SK-N-SH (cell line): Measurements from ENCODE around the gene NECTIN1. TPM values are rescaled to one million over a fixed set of nuclear protein-coding genes. Genes with fewer than 3 reads are reported as not detected.

ENCODE experiments used
- CTCF ChIA-PET: fragments of 300-600, 350-600 bp; formaldehyde crosslinking; extraction: SDS; loops from one replicate; lab custom pipeline; 2021; lab: Yijun Ruan, JAX
- POLR2A ChIA-PET: fragments of 350-600 bp; sonication (Branson Sonifier 250); formaldehyde crosslinking; extraction: SDS; loops from one replicate; lab custom pipeline; 2020; ENCODE audit warnings: antibody characterized with exemption, inconsistent platforms; lab: Yijun Ruan, JAX
- DNase-seq: peaks from one replicate; pipeline ENCODE4 v3.0.0; 2012
- H2AFZ ChIP-seq: fragments of 200-600 bp; sonication (generic); 2 replicates; pipeline ENCODE4 v1.8.1; 2016; ENCODE audit warnings: antibody characterized with exemption, mild to moderate bottlenecking, low read depth
- H3F3A ChIP-seq: fragments of 200-600 bp; sonication (generic); replicated peaks from 2 replicates; pipeline ENCODE3; 2016; ENCODE audit warnings: antibody characterized with exemption, mild to moderate bottlenecking; ENCODE audit not compliant: insufficient read depth
- H3K27ac ChIP-seq, 2 experiments: fragments of 200-500 bp in 1 of 2; fragments of 200-600 bp in 1 of 2; sonication (Bioruptor generic) in 1 of 2; sonication (generic), shearing (Covaris generic) in 1 of 2; 2 replicates each; pipeline versions ENCODE4 v1.5.1 to v1.6.1; 2014 to 2016; ENCODE audit warnings: low read depth in 2 of 2, inconsistent platforms in 1 of 2, low read length in 1 of 2, mild to moderate bottlenecking in 1 of 2, mixed read lengths in 1 of 2
- H3K27me3 ChIP-seq: fragments of 200-600 bp; sonication (generic), shearing (Covaris generic); 2 replicates; pipeline ENCODE4 v1.6.1; 2016; ENCODE audit warnings: mixed run types; ENCODE audit not compliant: insufficient read depth
- H3K36me3 ChIP-seq, 2 experiments: fragments of 200-500 bp in 1 of 2; fragments of 200-600 bp in 1 of 2; sonication (Bioruptor generic) in 1 of 2; sonication (generic) in 1 of 2; replicated peaks in 1 of 2; 2 replicates each; pipeline versions ENCODE3 to v1.5.1; 2014 to 2016; ENCODE audit warnings: low read length in 1 of 2, mild to moderate bottlenecking in 1 of 2; ENCODE audit not compliant: insufficient read depth in 2 of 2, control insufficient read depth in 1 of 2
- H3K4me1 ChIP-seq, 2 experiments: fragments of 200-500 bp in 1 of 2; fragments of 200-600 bp in 1 of 2; sonication (Bioruptor generic) in 1 of 2; sonication (generic), shearing (Covaris generic) in 1 of 2; 2 replicates each; pipeline versions ENCODE4 v1.5.1 to v1.6.1; 2014 to 2016; ENCODE audit warnings: low read depth in 1 of 2, low read length in 1 of 2, mixed run types in 1 of 2; ENCODE audit not compliant: insufficient read depth in 2 of 2, control insufficient read depth in 1 of 2
- H3K4me2 ChIP-seq: fragments of 200-600 bp; sonication (generic), shearing (Covaris generic); 2 replicates; pipeline ENCODE4 v1.6.1; 2017; ENCODE audit warnings: mixed run types
- H3K4me3 ChIP-seq, 2 experiments: fragments of 200-500 bp in 1 of 2; fragments of 200-600 bp in 1 of 2; sonication (Bioruptor generic) in 1 of 2; sonication (generic), shearing (Covaris generic) in 1 of 2; 2 replicates each; pipeline versions ENCODE4 v1.5.1 to v1.8.1; 2014 to 2016; ENCODE audit warnings: low read depth in 2 of 2, inconsistent platforms in 1 of 2, low read length in 1 of 2, mild to moderate bottlenecking in 1 of 2, mixed read lengths in 1 of 2, moderate library complexity in 1 of 2
- H3K79me2 ChIP-seq: fragments of 200-600 bp; sonication (generic); 2 replicates; pipeline ENCODE4 v1.8.1; 2017; ENCODE audit warnings: mild to moderate bottlenecking; ENCODE audit not compliant: insufficient read depth
- H3K9ac ChIP-seq: fragments of 200-600 bp; sonication (generic); 2 replicates; pipeline ENCODE4 v1.6.1; 2017; ENCODE audit warnings: mixed run types
- H3K9me2 ChIP-seq: fragments of 200-600 bp; sonication (generic); 2 replicates; pipeline ENCODE4 v1.6.1; 2017; ENCODE audit warnings: mixed run types
- H3K9me3 ChIP-seq: fragments of 200-600 bp; sonication (generic); 2 replicates; pipeline ENCODE4 v1.6.1; 2017; ENCODE audit warnings: mixed run types, mild to moderate bottlenecking, moderate library complexity
- H4K20me1 ChIP-seq: fragments of 200-600 bp; sonication (generic); 2 replicates; pipeline ENCODE4 v1.6.1; 2017; ENCODE audit warnings: mild to moderate bottlenecking, mixed run types; ENCODE audit not compliant: insufficient read depth
- CHD2 ChIP-seq: fragments of 150-350 bp; IDR thresholded peaks from 2 replicates; pipeline ENCODE4 v1.6.1; 2018; ENCODE audit warnings: low read length; ENCODE audit not compliant: partially characterized antibody
- ELF1 ChIP-seq: IDR thresholded peaks from 2 replicates; pipeline ENCODE4 v1.4.0; 2012
- EZH2phosphoT487 ChIP-seq: fragments of 200-600 bp; sonication (generic); IDR thresholded peaks from 2 replicates; pipeline ENCODE4 v1.6.1; 2017; ENCODE audit warnings: low read depth, mixed run types, mild to moderate bottlenecking, antibody characterized with exemption, moderate library complexity, borderline replicate concordance
- FOSL2 ChIP-seq: IDR thresholded peaks from 2 replicates; pipeline ENCODE4 v1.4.0; 2012; ENCODE audit warnings: low read depth, mild to moderate bottlenecking, moderate library complexity, borderline replicate concordance
- FOXJ3 ChIP-seq: sonication (generic); formaldehyde crosslinking; IDR thresholded peaks from 2 replicates; pipeline ENCODE4 v1.5.1; 2020; ENCODE audit warnings: mild to moderate bottlenecking, missing genetic modification reagents
- GATA2 ChIP-seq: sonication (generic); formaldehyde crosslinking; IDR thresholded peaks from 2 replicates; pipeline ENCODE4 v1.5.0; 2020; ENCODE audit warnings: mild to moderate bottlenecking, missing genetic modification reagents
- JUND ChIP-seq: IDR thresholded peaks from 2 replicates; pipeline ENCODE4 v1.4.0; 2012
- MXI1 ChIP-seq: IDR thresholded peaks from 2 replicates; pipeline ENCODE4 v1.6.1; 2012; ENCODE audit warnings: mild to moderate bottlenecking, low read depth, low read length, improper control_type of control experiment
- RAD21 ChIP-seq: IDR thresholded peaks from 2 replicates; pipeline ENCODE4 v1.6.1; 2012; ENCODE audit warnings: mild to moderate bottlenecking, low read length
- RCOR1 ChIP-seq: fragments of 150-350 bp; IDR thresholded peaks from 2 replicates; pipeline ENCODE4 v1.6.1; 2017; ENCODE audit warnings: antibody characterized with exemption, low read length
- RFX5 ChIP-seq: IDR thresholded peaks from 2 replicates; pipeline ENCODE4 v1.6.1; 2012; ENCODE audit warnings: mild to moderate bottlenecking, improper control_type of control experiment, low read length
- RXRA ChIP-seq: IDR thresholded peaks from 2 replicates; pipeline ENCODE4 v1.4.0; 2012; ENCODE audit warnings: low read depth, mild to moderate bottlenecking, borderline replicate concordance
- TAF1 ChIP-seq: IDR thresholded peaks from 2 replicates; pipeline ENCODE4 v1.6.1; 2012; ENCODE audit warnings: low read depth, mild to moderate bottlenecking, low read length, moderate library complexity, borderline replicate concordance
- TCF12 ChIP-seq: IDR thresholded peaks from 2 replicates; pipeline ENCODE4 v1.4.0; 2012
- USF2 ChIP-seq: fragments of 150-350 bp; IDR thresholded peaks from 2 replicates; pipeline ENCODE4 v1.6.1; 2017; ENCODE audit warnings: antibody characterized with exemption, low read length, low read depth, borderline replicate concordance
- YY1 ChIP-seq: IDR thresholded peaks from 2 replicates; pipeline ENCODE4 v1.4.0; 2012; ENCODE audit warnings: low read depth, mild to moderate bottlenecking
- WGBS: methylation state at CpG from one replicate; pipeline ENCODE4 v1.1.6; 2017; ENCODE audit warnings: low lambda C conversion rate; 5-methylcytosine and 5-hydroxymethylcytosine counted together
- polyA plus RNA-seq, 3 experiments: library from polyadenylated mRNA; depleted of rRNA; stranded (reverse); fragments of >200 nt; gene quantifications; 2 replicates each; pipeline ENCODE4 v1.2.3, GENCODE V29; 2012
- TF ChIP-seq, protein P1 (sequence below): IDR thresholded peaks from 2 replicates; pipeline ENCODE4 v1.4.0; 2012; ENCODE audit warnings: low read depth, borderline replicate concordance
- TF ChIP-seq, protein P2 (sequence below): IDR thresholded peaks from 2 replicates; pipeline ENCODE4; 2012
- TF ChIP-seq, protein P3 (sequence below): fragments of 150-350 bp; IDR thresholded peaks from 2 replicates; pipeline ENCODE4 v1.6.1; 2016; ENCODE audit warnings: mild to moderate bottlenecking, low read depth, low read length
- TF ChIP-seq, protein P4 (sequence below): IDR thresholded peaks from 2 replicates; pipeline ENCODE4 v1.4.0; 2012; ENCODE audit warnings: low read depth

NECTIN1 gene
- polyA plus RNA-seq, 1 of the 3 experiments (the other 2 are of a cell fraction): 9.1 TPM

- POLR2A ChIA-PET: interaction anchor here (0.8 to 1.4 kb wide), 5 partner anchors 10 to 38 kb away, joined by 3 to 6 read pairs (median 4); partner anchors contain the start of gene NECTIN1
- Histone ChIP-seq H3K9me3 (no peaks in the 10 kb centered on the region), H3K9ac (no peak overlapping the region), H4K20me1 (no peaks in the 10 kb centered on the region), H3K27ac (peak overlapping the region in 1 of 2 experiments; percentile 83; a peak in 2 of 4 replicates), H3K27me3 (no peaks in the 10 kb centered on the region), H3K36me3 (no peaks in the 10 kb centered on the region), H3K79me2 (no peaks in the 10 kb centered on the region), H3K4me1 (peaks cover 2 to 61% of the 10 kb centered on the region in 2 experiments; a peak in 2 of 4 replicates), H3K4me3 (no peak overlapping the region; a peak in 1 of 4 replicates), H2AFZ (no peak overlapping the region), H3F3A (no peaks in the 10 kb centered on the region), H3K4me2 (0 out of 2 replicates have a peak overlapping the region, but pooled peaks have one; percentile 28), H3K9me2 (no peaks in the 10 kb centered on the region)
- peak; percentile 92 for DNase-seq
- CTCF ChIA-PET: interaction anchor here (0.6 to 3.3 kb wide), 11 partner anchors 10 to 421 kb away, joined by 3 to 21 read pairs (median 4); partner anchors contain the start of gene NECTIN1
- 0 out of 2 replicates have a peak, but pooled peaks have one; percentile 32 for TF ChIP-seq RCOR1
- TF ChIP-seq CHD2: peak; percentile 18
- no peak for TF ChIP-seq USF2
- TF ChIP-seq MXI1: peak; percentile 93
- TF ChIP-seq, protein P1, sequence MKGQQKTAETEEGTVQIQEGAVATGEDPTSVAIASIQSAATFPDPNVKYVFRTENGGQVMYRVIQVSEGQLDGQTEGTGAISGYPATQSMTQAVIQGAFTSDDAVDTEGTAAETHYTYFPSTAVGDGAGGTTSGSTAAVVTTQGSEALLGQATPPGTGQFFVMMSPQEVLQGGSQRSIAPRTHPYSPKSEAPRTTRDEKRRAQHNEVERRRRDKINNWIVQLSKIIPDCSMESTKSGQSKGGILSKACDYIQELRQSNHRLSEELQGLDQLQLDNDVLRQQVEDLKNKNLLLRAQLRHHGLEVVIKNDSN: no peak
- TF ChIP-seq, protein P2, sequence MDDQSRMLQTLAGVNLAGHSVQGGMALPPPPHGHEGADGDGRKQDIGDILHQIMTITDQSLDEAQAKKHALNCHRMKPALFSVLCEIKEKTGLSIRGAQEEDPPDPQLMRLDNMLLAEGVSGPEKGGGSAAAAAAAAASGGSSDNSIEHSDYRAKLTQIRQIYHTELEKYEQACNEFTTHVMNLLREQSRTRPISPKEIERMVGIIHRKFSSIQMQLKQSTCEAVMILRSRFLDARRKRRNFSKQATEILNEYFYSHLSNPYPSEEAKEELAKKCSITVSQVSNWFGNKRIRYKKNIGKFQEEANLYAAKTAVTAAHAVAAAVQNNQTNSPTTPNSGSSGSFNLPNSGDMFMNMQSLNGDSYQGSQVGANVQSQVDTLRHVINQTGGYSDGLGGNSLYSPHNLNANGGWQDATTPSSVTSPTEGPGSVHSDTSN: peak; percentile 6; the same call in 1 of the 2 replicates
- no peak for TF ChIP-seq RFX5
- no peak for TF ChIP-seq RAD21
- 55% methylated on average over 22 of the region's 22 CpGs for WGBS
Observed at GRCh38 chr11:119709638-119710346, 19.2 kb downstream of the NECTIN1 start.

DNA sequence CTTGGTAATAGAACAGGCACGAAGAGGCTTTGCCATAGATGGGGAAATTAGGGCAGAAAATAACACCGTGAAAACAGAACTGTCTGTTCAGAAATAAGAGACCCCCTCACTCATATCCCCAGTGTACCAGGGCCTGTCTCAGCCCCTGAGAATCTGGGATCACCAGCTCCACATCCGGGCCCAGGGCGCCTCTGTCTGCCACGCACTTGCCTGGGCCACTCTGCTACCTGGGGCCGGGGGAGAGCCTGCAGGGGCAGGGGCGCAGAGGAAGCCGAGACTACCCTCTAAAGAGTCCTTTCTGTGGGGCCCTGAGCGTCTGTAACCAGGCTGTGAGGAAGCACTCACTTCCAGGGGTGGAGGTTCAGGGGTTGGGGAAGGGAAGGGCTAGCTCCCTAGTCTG is 19.8 kb downstream of the NECTIN1 start:
- no peak for DNase-seq
- Histone ChIP-seq H3K4me1 (peaks cover 2 to 61% of the 10 kb centered on the region in 2 experiments; a peak in 2 of 4 replicates), H3K79me2 (no peaks in the 10 kb centered on the region), H3K9me3 (no peaks in the 10 kb centered on the region), H3K9me2 (no peaks in the 10 kb centered on the region), H3K4me3 (no peak overlapping the region), H3K4me2 (no peak overlapping the region), H3F3A (no peaks in the 10 kb centered on the region), H3K36me3 (no peaks in the 10 kb centered on the region), H3K27ac (peak overlapping the region in 1 of 2 experiments; percentile 73; a peak in 2 of 4 replicates), H3K9ac (no peak overlapping the region), H4K20me1 (no peaks in the 10 kb centered on the region), H3K27me3 (no peaks in the 10 kb centered on the region), H2AFZ (no peak overlapping the region)
- ChIA-PET POLR2A (interaction anchor here (0.8 to 1.4 kb wide), 4 partner anchors 10 to 37 kb away, joined by 3 to 6 read pairs (median 4); partner anchors contain the start of gene NECTIN1), CTCF (interaction anchor here (0.6 to 3.3 kb wide), 9 partner anchors 10 to 422 kb away, joined by 3 to 21 read pairs (median 4); partner anchors contain the start of gene NECTIN1)
- 79% methylated on average over 6 of the region's 9 CpGs for WGBS
- TF ChIP-seq ELF1: no peak
- TF ChIP-seq, protein P1: no peak
- no peak for TF ChIP-seq GATA2 (CRISPR knock-in tag)
- no peak for TF ChIP-seq USF2
- TF ChIP-seq RAD21: no peak
- no peak for TF ChIP-seq RXRA
- no peak for TF ChIP-seq EZH2phosphoT487
- no peak for TF ChIP-seq FOSL2
- TF ChIP-seq TCF12: no peak
- TF ChIP-seq FOXJ3: no peak
- TF ChIP-seq, protein P3, sequence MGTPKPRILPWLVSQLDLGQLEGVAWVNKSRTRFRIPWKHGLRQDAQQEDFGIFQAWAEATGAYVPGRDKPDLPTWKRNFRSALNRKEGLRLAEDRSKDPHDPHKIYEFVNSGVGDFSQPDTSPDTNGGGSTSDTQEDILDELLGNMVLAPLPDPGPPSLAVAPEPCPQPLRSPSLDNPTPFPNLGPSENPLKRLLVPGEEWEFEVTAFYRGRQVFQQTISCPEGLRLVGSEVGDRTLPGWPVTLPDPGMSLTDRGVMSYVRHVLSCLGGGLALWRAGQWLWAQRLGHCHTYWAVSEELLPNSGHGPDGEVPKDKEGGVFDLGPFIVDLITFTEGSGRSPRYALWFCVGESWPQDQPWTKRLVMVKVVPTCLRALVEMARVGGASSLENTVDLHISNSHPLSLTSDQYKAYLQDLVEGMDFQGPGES: no peak
- no peak for TF ChIP-seq TAF1
- TF ChIP-seq JUND: no peak
- TF ChIP-seq YY1: no peak
- TF ChIP-seq, protein P4, sequence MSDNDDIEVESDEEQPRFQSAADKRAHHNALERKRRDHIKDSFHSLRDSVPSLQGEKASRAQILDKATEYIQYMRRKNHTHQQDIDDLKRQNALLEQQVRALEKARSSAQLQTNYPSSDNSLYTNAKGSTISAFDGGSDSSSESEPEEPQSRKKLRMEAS: no peak
